ENCODE data around the gene HSF2. TPM values are rescaled to one million over a fixed set of nuclear protein-coding genes. Genes with fewer than 3 reads are reported as not detected.
A peak's percentile ranks its signal among the peaks of the same experiment; 100 is the strongest.
"Not testable (repeated sequence)": the region's sequence is repeated elsewhere in the genome, so short reads cannot be mapped to it uniquely, and the experiment has no call there.

The HSF2 gene
- total and polyA plus RNA-seq, 2 donors (not counting 1 experiment from before 2014, with no cell fraction given) = 10.6 to 10.8 TPM

DNA sequence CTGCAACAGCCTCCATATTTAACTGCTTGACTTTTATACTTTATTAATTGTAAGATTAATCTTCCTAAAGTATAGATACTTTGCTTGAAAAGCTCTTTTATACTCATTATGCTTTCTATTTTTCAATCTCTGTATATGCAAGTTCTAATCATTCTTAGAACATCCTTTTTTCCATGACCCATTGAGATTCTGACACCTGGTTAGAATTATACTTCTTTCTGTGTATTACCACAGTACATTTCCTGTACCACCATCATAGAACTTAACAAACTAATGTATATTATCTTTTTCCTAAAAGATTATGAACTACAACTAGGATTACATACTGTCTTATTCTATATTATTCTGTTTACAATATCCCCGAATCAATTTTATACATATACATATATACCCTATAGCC lies 58.6 kb downstream of the HSF2 start:
- no peak overlapping the region for H3K9ac ChIP-seq (ENCODE audit: low read length)
- no peak for DNase-seq
- no peak overlapping the region for H3K4me2 ChIP-seq (replicated peaks; ENCODE audit: low read depth, low read length, poor library complexity, severe bottlenecking)
- no peak overlapping the region for H2AFZ ChIP-seq (ENCODE audit: insufficient read depth, low read depth, low read length, poor library complexity, severe bottlenecking)
- POLR2A ChIA-PET = no interaction called here
- peaks cover 14 to 53% of the 10 kb centered on the region in 2 experiments for H3K36me3 ChIP-seq (replicated peaks in 1 of 2; ENCODE audit: control extremely low read depth in 1 of 2, control insufficient read depth in 1 of 2, extremely low read depth in 1 of 2, insufficient read depth in 2 of 2, low read length in 1 of 2)
- no peak overlapping the region for H3K27ac ChIP-seq (ENCODE audit: low read length in 2 of 2)
- intact Hi-C loops (cut with micrococcal nuclease) = no loop called here
- Mint-ChIP-seq H3K9me3 (ENCODE audit: insufficient read depth) (no peaks in the 10 kb centered on the region), H3K4me3 (no peak overlapping the region), H3K27me3 (no peaks in the 10 kb centered on the region), H3K4me1 (peaks cover 43% of the 10 kb centered on the region), H3K27ac (no peak overlapping the region)
- peaks cover 90% of the 10 kb centered on the region for H4K20me1 ChIP-seq (ENCODE audit: control insufficient read depth, insufficient read depth, low read length, poor library complexity, severe bottlenecking)
- no peaks in the 10 kb centered on the region for H3K9me3 ChIP-seq (ENCODE audit: control extremely low read depth in 1 of 3, control insufficient read depth in 2 of 3, insufficient read depth in 1 of 3, low read length in 2 of 3)
- TF ChIP-seq, protein P1, sequence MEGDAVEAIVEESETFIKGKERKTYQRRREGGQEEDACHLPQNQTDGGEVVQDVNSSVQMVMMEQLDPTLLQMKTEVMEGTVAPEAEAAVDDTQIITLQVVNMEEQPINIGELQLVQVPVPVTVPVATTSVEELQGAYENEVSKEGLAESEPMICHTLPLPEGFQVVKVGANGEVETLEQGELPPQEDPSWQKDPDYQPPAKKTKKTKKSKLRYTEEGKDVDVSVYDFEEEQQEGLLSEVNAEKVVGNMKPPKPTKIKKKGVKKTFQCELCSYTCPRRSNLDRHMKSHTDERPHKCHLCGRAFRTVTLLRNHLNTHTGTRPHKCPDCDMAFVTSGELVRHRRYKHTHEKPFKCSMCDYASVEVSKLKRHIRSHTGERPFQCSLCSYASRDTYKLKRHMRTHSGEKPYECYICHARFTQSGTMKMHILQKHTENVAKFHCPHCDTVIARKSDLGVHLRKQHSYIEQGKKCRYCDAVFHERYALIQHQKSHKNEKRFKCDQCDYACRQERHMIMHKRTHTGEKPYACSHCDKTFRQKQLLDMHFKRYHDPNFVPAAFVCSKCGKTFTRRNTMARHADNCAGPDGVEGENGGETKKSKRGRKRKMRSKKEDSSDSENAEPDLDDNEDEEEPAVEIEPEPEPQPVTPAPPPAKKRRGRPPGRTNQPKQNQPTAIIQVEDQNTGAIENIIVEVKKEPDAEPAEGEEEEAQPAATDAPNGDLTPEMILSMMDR (IDR thresholded peaks at IDR 0.05) = no peak
- no peak for TF ChIP-seq EZH2 (IDR thresholded peaks at IDR 0.05; ENCODE audit: borderline replicate concordance, insufficient read depth, low read depth, low read length, poor library complexity, severe bottlenecking)
- H3K79me2 ChIP-seq (ENCODE audit: control insufficient read depth, insufficient read depth, low read length) = peaks cover 60% of the 10 kb centered on the region
- no CpG with 5 or more reads among the region's 1 CpG for WGBS (ENCODE audit: insufficient coverage)
- no peak overlapping the region for H3K4me3 ChIP-seq (ENCODE audit: control extremely low read depth in 1 of 5, extremely low read depth in 1 of 5, insufficient read depth in 1 of 5, low read depth in 2 of 5, low read length in 4 of 5)
- CTCF ChIA-PET = no interaction called here
- H3K27me3 ChIP-seq (replicated peaks in 1 of 4; ENCODE audit: control extremely low read depth in 1 of 4, control insufficient read depth in 3 of 4, insufficient read depth in 4 of 4, low read length in 3 of 4) = no peaks in the 10 kb centered on the region
- no peak for ATAC-seq (ENCODE audit: low read depth)
- H3K4me1 ChIP-seq (ENCODE audit: control insufficient read depth in 2 of 2, insufficient read depth in 2 of 2, low read length in 2 of 2) = peaks cover 7 to 25% of the 10 kb centered on the region in 2 donors

DNA sequence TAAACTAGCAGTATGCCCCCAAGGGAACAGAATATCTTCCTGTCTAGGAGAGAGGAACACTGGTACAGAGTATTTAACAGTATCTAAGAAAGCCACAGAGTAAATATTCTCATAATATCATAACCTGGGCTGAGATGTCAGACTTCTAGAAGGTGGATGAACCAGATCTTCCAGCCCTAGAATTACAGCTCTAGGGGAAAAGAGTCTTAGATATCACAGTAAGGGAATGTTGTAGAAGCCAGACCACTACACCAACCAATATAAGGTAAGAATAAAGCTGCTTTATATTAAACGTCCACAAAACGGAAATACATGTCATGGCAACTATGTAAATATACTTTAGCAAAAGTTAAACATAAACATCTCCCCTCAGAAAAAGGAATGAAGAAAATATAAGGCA lies 59.8 kb downstream of the HSF2 start:
- Mint-ChIP-seq H3K4me1 (peaks cover 53% of the 10 kb centered on the region), H3K9me3 (ENCODE audit: insufficient read depth) (no peaks in the 10 kb centered on the region), H3K27me3 (no peaks in the 10 kb centered on the region), H3K4me3 (no peak overlapping the region), H3K27ac (no peak overlapping the region)
- Histone ChIP-seq H2AFZ (ENCODE audit: insufficient read depth, low read depth, low read length, poor library complexity, severe bottlenecking) (no peak overlapping the region), H3K4me3 (ENCODE audit: control extremely low read depth in 1 of 5, extremely low read depth in 1 of 5, insufficient read depth in 1 of 5, low read depth in 2 of 5, low read length in 4 of 5) (no peak overlapping the region), H3K27me3 (replicated peaks in 1 of 4; ENCODE audit: control extremely low read depth in 1 of 4, control insufficient read depth in 3 of 4, insufficient read depth in 4 of 4, low read length in 3 of 4) (no peaks in the 10 kb centered on the region), H3K27ac (ENCODE audit: low read length in 2 of 2) (no peak overlapping the region), H3K4me1 (ENCODE audit: control insufficient read depth in 2 of 2, insufficient read depth in 2 of 2, low read length in 2 of 2) (peaks cover 7 to 32% of the 10 kb centered on the region in 2 donors), H4K20me1 (ENCODE audit: control insufficient read depth, insufficient read depth, low read length, poor library complexity, severe bottlenecking) (peaks cover 97% of the 10 kb centered on the region), H3K9ac (ENCODE audit: low read length) (no peak overlapping the region), H3K79me2 (ENCODE audit: control insufficient read depth, insufficient read depth, low read length) (peaks cover 69% of the 10 kb centered on the region), H3K4me2 (replicated peaks; ENCODE audit: low read depth, low read length, poor library complexity, severe bottlenecking) (peak overlapping the region; percentile 6), H3K9me3 (ENCODE audit: control extremely low read depth in 1 of 3, control insufficient read depth in 2 of 3, insufficient read depth in 1 of 3, low read length in 2 of 3) (no peaks in the 10 kb centered on the region), H3K36me3 (replicated peaks in 1 of 2; ENCODE audit: control extremely low read depth in 1 of 2, control insufficient read depth in 1 of 2, extremely low read depth in 1 of 2, insufficient read depth in 2 of 2, low read length in 1 of 2) (peaks cover 11 to 42% of the 10 kb centered on the region in 2 experiments)
- CTCF ChIA-PET = no interaction called here
- no peak for ATAC-seq (ENCODE audit: low read depth)
- WGBS (ENCODE audit: insufficient coverage) = no CpG with 5 or more reads among the region's 2 CpGs
- TF ChIP-seq, protein P1 (IDR thresholded peaks at IDR 0.05) = no peak
- TF ChIP-seq EZH2 (IDR thresholded peaks at IDR 0.05; ENCODE audit: borderline replicate concordance, insufficient read depth, low read depth, low read length, poor library complexity, severe bottlenecking) = no peak
- intact Hi-C loops (cut with micrococcal nuclease) = no loop called here
- POLR2A ChIA-PET = no interaction called here
- DNase-seq = no peak

DNA sequence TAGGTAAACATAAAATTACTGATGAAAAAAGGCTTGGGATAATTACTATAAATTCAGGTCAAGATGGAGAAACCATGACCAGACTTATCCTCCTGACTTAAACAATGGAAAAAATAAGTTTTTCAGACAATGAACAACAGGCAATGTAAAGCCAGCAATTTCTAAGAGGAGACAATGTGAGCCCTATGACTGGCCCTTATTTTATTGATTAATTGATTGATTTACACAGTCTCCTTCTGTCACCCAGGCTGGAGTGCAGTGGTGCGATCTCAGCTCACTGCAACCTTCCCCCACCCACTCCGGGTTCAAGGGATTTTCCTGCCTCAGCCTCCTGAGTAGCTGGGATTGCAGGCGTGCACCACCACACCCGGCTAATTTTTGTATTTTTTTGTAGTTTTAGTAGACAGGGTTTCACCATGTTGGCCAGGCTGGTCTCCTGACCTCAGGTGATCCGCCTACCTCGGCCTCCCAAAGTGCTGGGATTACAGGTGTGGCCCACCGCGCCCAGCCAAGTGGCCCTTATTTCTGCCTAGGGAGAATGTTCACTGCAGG lies 60.5 kb downstream of the HSF2 start:
- Histone ChIP-seq H4K20me1 (ENCODE audit: control insufficient read depth, insufficient read depth, low read length, poor library complexity, severe bottlenecking) (peaks cover 97% of the 10 kb centered on the region), H3K36me3 (replicated peaks in 1 of 2; ENCODE audit: control extremely low read depth in 1 of 2, control insufficient read depth in 1 of 2, extremely low read depth in 1 of 2, insufficient read depth in 2 of 2, low read length in 1 of 2) (peaks cover 6 to 39% of the 10 kb centered on the region in 2 experiments), H3K79me2 (ENCODE audit: control insufficient read depth, insufficient read depth, low read length) (peaks cover 76% of the 10 kb centered on the region), H3K4me1 (ENCODE audit: control insufficient read depth in 2 of 2, insufficient read depth in 2 of 2, low read length in 2 of 2) (peaks cover 7 to 33% of the 10 kb centered on the region in 2 donors)
- WGBS (ENCODE audit: insufficient coverage) = 100% methylated on average over 3 of the region's 8 CpGs
- H3K9ac ChIP-seq (ENCODE audit: low read length); H3K9me3 Mint-ChIP-seq (ENCODE audit: insufficient read depth); CTCF ChIA-PET; H3K4me3 Mint-ChIP-seq; H3K27ac ChIP-seq (ENCODE audit: low read length in 2 of 2); H3K9me3 ChIP-seq (ENCODE audit: control extremely low read depth in 1 of 3, control insufficient read depth in 2 of 3, insufficient read depth in 1 of 3, low read length in 2 of 3); H3K4me3 ChIP-seq (ENCODE audit: control extremely low read depth in 1 of 5, extremely low read depth in 1 of 5, insufficient read depth in 1 of 5, low read depth in 2 of 5, low read length in 4 of 5); H3K4me2 ChIP-seq (replicated peaks; ENCODE audit: low read depth, low read length, poor library complexity, severe bottlenecking); POLR2A ChIA-PET; H2AFZ ChIP-seq (ENCODE audit: insufficient read depth, low read depth, low read length, poor library complexity, severe bottlenecking); H3K27ac Mint-ChIP-seq; H3K27me3 Mint-ChIP-seq; DNase-seq; ATAC-seq (ENCODE audit: low read depth); H3K27me3 ChIP-seq (replicated peaks in 1 of 4; ENCODE audit: control extremely low read depth in 1 of 4, control insufficient read depth in 3 of 4, insufficient read depth in 4 of 4, low read length in 3 of 4): not testable (repeated sequence)
- intact Hi-C loops (cut with micrococcal nuclease) = loop anchor here (5.0 kb wide), 1 partner anchor 38 kb away; no protein-coding TSS in a partner anchor
- peaks cover 58% of the 10 kb centered on the region for H3K4me1 Mint-ChIP-seq

Data from B cell (primary cell).